ENCODE measurements around the gene ANKRD40.
A peak's percentile ranks its signal among the peaks of the same experiment; 100 is the strongest.
"Not testable (repeated sequence)": the region's sequence is repeated elsewhere in the genome, so short reads cannot be mapped to it uniquely, and the experiment has no call there.

ANKRD40 gene

DNA sequence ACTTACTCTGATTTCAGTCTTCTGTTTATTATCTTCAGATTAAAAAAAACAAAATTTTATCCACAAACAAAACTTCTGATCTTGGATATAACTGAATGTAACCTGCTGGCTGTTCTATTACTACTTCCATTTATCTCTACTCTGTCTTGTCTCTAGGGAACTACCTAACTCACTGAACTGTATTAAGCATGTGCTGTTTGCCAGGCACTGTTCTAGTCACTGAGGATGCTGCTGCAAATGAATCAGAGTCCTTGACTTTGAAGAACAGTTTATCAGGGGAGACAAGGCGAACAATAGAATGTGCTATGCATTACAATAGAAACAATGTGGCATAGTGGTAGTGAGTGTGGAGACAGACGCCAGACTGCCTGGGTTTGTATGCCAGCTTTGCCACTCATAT lies 2.3 kb upstream of the ANKRD40 start:
- no peak for DNase-seq

DNA sequence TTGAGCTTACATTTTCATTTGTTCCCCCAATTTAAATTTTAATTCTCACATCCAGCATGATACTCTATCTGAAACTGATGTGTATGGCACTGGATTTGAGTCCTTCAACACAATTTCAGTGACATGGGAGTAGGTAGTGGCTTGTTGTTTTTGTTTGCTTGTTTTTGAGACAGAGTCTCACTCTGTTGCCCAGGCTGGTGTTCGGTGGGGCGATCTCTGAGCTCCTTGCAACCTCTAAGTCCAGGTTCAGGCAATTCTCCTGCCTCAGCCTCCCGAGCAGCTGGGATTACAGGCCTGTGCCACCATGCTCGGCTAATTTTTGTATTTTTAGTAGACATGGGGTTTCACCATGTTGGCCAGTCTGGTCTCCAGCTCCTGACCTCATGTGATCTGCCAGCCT lies 1.3 kb upstream of the ANKRD40 start:
- not testable (repeated sequence) for DNase-seq

DNA sequence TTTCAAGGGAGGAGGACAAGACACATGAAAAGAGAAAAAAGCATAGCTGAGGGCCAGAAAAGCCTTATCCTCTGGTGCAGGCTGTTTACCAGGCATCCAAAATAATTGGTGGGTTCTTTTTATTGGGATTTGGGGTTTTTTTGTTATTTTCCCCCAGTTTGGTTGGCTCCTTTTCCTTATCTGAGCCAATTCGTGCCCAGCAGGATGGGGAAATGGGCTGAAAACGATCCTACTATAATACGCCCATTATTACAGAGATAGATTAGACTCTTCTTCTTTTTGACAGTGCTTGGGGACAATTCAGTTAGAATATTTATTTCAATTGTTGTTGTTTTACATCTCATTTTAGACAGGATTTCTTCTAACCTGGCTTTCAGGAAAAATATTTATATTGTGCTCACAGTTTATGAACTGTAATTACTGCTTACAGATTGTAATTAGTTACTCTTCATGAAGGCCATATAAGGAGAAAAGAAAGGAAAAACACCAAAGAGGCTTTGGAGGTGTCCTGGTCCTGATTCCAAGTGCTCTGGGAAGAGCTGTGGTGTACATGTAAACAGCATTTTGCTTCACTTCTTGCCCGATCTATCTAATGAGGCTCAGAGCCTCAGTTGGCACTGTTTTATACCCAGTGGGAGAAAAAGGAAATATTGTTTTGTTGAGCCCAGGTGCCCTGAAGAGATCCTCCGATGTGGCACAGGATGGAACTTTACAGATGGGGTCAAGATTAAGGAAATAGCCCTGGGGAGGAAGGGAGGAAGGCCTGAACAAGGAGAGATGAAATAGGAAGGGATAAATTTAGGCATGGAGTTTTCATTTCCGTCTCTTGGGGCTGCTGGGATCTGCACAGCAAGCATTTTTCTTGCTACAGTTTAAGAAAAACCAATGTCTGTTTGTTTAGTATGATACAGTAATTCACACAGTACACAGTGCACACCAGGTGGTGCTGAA lies 611 bp upstream of the ANKRD40 start:
- DNase-seq: no peak

DNA sequence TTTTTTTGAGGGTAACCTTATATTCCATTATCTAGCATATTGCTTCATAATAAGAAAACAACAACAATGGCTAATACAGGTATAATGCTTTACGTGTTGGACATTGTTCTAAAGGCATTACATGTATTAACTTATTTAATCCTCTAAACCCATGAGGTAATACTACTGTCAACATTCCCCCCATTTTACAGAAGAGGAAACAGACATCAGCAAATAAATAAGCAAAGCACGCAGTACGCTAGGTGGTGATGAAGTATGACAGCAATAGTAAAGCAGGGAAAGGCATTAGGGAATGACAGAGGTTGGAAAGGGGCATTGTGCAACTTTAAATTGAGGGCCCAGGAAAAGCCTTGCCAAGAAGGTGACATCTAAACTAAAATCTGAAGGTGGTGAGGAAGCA lies 4.6 kb downstream of the ANKRD40 start:
- DNase-seq: no peak

DNA sequence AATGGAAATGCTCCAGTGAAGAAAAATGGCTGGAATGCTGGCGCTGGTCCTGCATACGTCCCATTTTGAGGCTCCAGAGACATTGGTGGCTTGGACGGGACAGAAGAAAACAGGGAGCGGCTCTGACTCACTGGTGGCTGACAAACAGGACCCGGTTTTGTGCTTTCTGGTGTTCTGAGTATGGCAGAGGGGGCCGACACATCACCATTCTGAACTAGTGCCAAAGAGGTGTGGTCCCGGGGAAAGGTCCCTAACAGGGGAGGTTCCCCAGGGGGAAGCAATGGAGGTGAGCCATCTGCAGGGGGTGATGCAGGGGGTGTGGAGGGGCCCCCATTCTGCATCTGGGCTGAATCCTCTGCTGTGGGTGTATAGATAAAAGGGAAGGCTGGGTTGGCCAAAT lies 8.3 kb downstream of the ANKRD40 start:
- DNase-seq: no peak

- no peak for DNase-seq
Measured at GRCh38 chr17:50697663-50698272, 9.9 kb downstream of the ANKRD40 start.

GRCh38 chr17:50697062-50697461 lies 10.7 kb downstream of the ANKRD40 start:
- no peak for DNase-seq

DNA sequence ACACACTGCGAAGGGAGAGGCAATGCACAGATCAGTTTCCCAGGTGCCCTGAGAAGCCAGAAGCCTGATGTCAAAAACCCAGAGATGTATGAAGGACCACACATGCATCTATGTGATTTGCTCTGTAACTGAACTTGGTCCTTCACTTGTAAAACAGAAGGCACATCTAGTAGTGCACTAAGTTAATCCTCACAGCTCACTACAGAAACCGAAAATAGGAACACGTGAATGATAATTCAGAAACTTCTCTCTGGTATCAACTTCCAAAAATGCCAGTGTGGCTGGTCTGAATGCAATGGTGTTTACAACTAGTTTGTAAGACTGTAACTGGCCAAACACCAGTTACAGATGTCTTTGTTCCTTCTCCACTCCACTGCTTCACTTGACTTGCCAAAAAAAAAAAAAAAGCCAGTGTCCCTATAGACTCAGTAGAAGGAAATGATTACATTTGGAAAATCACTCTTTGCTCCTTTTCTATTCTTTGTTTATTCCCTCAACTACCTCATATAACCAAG lies 11.3 kb downstream of the ANKRD40 start:
- DNase-seq: no peak

- DNase-seq: peak; percentile 32
Measured at GRCh38 chr17:50693036-50693682, 14.6 kb downstream of the ANKRD40 start.

GRCh38 chr17:50692448-50693035 lies 15.2 kb downstream of the ANKRD40 start:
- DNase-seq: no peak

GRCh38 chr17:50691550-50692447 lies 15.9 kb downstream of the ANKRD40 start:
- DNase-seq: peak; percentile 29

DNA sequence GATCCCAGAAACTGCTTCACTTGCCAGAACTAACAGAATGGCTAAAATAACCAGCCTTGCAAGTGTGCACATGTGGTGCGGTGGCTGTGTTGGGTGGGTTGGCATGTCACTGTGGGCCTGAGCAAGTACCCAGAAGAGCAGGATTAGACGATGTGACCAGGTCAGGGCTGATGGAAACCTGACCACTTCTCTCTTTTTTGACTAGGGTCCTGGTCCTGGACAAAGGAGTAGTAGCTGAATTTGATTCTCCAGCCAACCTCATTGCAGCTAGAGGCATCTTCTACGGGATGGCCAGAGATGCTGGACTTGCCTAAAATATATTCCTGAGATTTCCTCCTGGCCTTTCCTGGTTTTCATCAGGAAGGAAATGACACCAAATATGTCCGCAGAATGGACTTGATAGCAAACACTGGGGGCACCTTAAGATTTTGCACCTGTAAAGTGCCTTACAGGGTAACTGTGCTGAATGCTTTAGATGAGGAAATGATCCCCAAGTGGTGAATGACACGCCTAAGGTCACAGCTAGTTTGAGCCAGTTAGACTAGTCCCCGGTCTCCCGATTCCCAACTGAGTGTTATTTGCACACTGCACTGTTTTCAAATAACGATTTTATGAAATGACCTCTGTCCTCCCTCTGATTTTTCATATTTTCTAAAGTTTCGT lies 16.7 kb downstream of the ANKRD40 start:
- no peak for DNase-seq

GRCh38 chr17:50689956-50690886 lies 17.5 kb downstream of the ANKRD40 start:
- peak; percentile 57 for DNase-seq

GRCh38 chr17:50689251-50689650 lies 18.5 kb downstream of the ANKRD40 start:
- peak; percentile 21 for DNase-seq

GRCh38 chr17:50688245-50688644 lies 19.5 kb downstream of the ANKRD40 start:
- DNase-seq: peak; percentile 34

DNA sequence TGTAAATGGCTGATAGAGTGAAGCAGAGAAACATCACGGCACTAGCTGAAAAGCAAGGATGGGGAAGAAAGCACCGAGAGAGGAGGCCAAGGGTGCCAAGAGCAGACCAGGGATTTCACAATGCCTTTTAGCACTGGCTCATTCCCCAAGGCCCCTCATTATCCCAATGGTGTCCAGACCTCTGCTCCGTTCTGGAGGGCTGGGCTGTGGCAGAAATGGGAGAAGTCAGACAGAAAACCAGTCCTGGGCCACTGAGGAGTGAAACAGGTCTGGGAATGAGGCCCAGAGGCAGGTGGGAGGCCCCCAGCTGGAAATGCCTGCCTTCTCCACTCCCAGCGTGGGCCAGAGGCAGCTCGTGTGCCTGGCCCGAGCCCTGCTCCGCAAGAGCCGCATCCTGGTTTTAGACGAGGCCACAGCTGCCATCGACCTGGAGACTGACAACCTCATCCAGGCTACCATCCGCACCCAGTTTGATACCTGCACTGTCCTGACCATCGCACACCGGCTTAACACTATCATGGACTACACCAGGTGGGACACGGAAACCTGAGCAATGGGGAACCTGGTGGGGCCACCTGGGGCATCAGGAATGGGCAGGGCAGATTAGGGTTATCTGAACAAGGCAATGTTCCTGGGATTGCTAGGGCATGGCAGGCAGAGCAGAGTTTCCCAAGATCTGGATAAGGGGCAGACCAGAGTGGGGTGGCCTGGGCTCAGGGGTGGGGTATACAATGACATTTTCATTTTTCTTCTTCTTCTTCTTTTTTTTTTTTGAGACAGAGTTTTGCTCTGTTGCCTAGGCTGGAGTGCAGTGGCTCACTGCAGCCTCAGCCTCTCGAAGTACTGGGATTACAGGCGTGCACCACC lies 20.3 kb downstream of the ANKRD40 start:
- DNase-seq: peak; percentile 43

GRCh38 chr17:50686494-50687199 lies 21.1 kb downstream of the ANKRD40 start:
- peak; percentile 74 for DNase-seq

DNA sequence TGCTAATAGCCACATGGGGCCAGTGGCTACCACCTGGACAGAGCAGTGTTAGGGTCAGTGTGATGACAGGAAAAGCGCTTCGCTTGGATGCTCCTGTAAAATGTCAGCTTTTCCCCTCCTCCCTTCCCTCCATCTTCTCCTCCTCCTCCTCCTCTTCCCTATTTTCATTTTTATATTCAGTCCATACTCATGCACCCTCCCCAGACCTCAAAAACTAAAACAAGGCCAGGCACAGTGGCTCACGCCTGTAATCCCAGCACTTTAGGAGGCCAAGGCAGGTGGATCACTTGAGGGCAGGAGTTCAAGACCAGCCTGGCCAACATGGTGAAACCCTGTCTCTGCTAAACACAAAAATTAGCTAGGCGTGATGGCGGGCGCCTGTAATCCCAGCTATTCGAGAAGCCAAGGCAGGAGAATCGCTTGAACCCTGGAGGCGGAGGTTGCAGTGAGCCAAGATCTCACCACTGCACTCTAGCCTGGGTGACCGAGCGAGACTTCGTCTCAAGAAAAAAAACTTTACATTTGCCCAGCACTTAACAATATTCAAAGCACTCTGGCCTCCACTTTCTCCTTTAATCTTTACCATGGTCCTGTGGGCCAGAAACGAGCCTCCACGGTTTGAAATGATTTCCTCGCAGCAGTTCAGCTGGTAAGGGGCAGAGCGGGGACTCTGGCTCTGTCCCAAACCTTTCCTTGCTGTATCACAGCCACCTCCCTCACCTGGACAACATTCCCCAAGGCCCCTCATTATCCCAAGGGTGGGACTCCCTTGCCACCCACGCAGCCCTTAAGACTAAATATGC lies 21.8 kb downstream of the ANKRD40 start:
- DNase-seq: peak; percentile 25
